A673 (cell line): Measurements from ENCODE around the gene CROCC2. TPM values are rescaled to one million over a fixed set of nuclear protein-coding genes. Genes with fewer than 3 reads are reported as not detected.

Source experiments
- BruUV-seq: library from RNA; stranded (reverse); fragments of 400-500 nt; replicated peaks from 2 replicates; lab custom pipeline; 2021; lab: Mats Ljungman, UMichigan
- CTCF ChIA-PET: fragments of 300-600 bp; sonication (Branson Sonifier 250); formaldehyde crosslinking; loops from one replicate; lab custom pipeline; 2022; ENCODE audit warnings: antibody characterized with exemption; lab: Charles Lee
- POLR2A ChIA-PET: fragments of 300-600 bp; sonication (Branson Sonifier 250); formaldehyde crosslinking; loops from one replicate; lab custom pipeline; 2022; ENCODE audit warnings: antibody characterized with exemption; ENCODE audit not compliant: low non-redundant PET; lab: Charles Lee
- DNase-seq: peaks from one replicate; pipeline ENCODE4 v3.0.0-alpha.2; 2015; ENCODE audit warnings: low spot score
- H3K27ac ChIP-seq: fragments of 200-600 bp; sonication (generic); 2 replicates; pipeline ENCODE4 v1.5.1; 2016; ENCODE audit warnings: mixed run types, low read depth, mild to moderate bottlenecking, mixed read lengths, antibody characterized with exemption, low read length; ENCODE audit not compliant: poor library complexity, severe bottlenecking
- H3K27me3 ChIP-seq: fragments of 200-600 bp; sonication (generic); replicated peaks from 2 replicates; pipeline ENCODE4 v1.6.1; 2017; ENCODE audit warnings: mixed run types, low read depth, mild to moderate bottlenecking, mixed read lengths, antibody characterized with exemption, low read length; ENCODE audit not compliant: insufficient read depth, poor library complexity
- H3K36me3 ChIP-seq: fragments of 200-600 bp; sonication (generic); 2 replicates; pipeline ENCODE4 v1.6.1; 2016; ENCODE audit warnings: mixed run types, mild to moderate bottlenecking, mixed read lengths, antibody characterized with exemption, low read length; ENCODE audit not compliant: insufficient read depth, poor library complexity, severe bottlenecking
- H3K4me1 ChIP-seq: fragments of 200-600 bp; sonication (generic); 2 replicates; pipeline ENCODE4 v1.6.1; 2017; ENCODE audit warnings: mixed run types, mild to moderate bottlenecking, mixed read lengths, antibody characterized with exemption, low read length; ENCODE audit not compliant: insufficient read depth, poor library complexity, severe bottlenecking
- H3K4me3 ChIP-seq: fragments of 200-600 bp; sonication (generic); 2 replicates; pipeline ENCODE4 v1.5.1; 2016; ENCODE audit warnings: low read depth, mixed run types, mild to moderate bottlenecking, mixed read lengths, low read length; ENCODE audit not compliant: poor library complexity, severe bottlenecking
- H3K9me3 ChIP-seq: fragments of 200-600 bp; sonication (generic); 2 replicates; pipeline ENCODE4 v1.6.1; 2016; ENCODE audit warnings: mixed run types, low read depth, mild to moderate bottlenecking, mixed read lengths, antibody characterized with exemption, low read length; ENCODE audit not compliant: poor library complexity, severe bottlenecking
- EZH2 ChIP-seq: fragments of 200-600 bp; sonication (generic); IDR thresholded peaks from 2 replicates; pipeline ENCODE4 v1.6.1; 2017; ENCODE audit warnings: borderline replicate concordance, low read depth, mild to moderate bottlenecking, mixed read lengths, antibody characterized with exemption, low read length; ENCODE audit not compliant: poor library complexity, severe bottlenecking
- intact Hi-C: fragments of 100-400 bp; cut with micrococcal nuclease; formaldehyde crosslinking; loops from one replicate; pipeline ENCODE4 v1.10.0; 2022; ENCODE audit not compliant: unreplicated experiment
- total RNA-seq: library from RNA; stranded (reverse); gene quantifications from 2 replicates; pipeline ENCODE4 v1.2.3, GENCODE V29; 2021
- TF ChIP-seq, protein P1 (sequence below): fragments of 300-800, 200-600 bp; sonication (generic); conservative IDR thresholded peaks from 2 replicates; pipeline ENCODE4 v1.5.1; 2017; ENCODE audit warnings: low read depth, mild to moderate bottlenecking, antibody characterized with exemption, low read length, moderate library complexity, mixed read lengths

The CROCC2 gene
- total RNA-seq, 1 experiment from 2014 or later: not detected

DNA sequence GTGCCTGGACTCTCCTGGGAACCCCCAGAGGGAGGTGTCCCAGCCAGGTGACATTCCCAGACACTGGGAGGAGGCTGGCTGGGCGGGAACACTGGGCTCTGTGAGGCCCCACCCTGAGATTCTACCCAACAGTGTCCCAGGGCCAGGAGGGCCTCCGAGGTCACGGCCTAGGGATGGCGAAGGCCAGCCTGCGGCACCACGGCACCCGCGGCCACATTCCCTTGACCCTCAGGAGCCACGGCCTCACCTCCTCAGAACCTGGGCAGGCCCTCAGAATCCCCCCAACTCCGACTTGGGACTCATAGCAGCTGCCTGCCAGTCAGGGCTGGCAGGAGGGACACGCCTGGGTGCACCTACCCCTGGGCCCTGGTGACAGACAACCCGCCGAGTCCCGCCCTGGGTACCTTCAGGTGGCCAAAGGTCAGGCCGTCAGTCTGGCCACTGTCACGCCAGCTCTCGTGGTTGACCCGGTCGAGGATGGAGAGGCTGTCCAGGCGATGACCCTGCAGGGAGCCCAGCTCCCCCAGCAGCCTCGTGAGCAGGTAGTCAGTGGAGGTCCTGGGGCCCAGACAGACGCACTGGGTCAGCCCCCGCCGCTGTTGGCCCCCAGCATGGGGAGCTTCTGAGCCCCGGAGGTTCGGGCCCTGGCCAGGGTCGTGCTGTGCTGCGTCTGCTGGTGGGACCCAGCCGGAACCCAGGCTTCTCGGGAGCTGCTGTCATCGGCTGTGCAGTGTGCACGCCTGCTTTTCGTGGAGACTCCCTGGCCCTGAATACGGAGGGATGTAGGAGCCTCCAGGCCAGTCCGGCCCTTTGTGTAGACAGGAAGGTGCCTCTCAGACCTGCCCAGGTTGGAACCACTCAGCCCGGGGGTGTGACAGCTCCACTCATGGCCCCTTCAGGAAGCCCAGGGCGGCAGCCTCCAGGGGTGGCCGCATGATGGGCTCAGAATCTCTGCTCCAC is 16.3 kb upstream of the CROCC2 start:
- TF ChIP-seq, protein P1, sequence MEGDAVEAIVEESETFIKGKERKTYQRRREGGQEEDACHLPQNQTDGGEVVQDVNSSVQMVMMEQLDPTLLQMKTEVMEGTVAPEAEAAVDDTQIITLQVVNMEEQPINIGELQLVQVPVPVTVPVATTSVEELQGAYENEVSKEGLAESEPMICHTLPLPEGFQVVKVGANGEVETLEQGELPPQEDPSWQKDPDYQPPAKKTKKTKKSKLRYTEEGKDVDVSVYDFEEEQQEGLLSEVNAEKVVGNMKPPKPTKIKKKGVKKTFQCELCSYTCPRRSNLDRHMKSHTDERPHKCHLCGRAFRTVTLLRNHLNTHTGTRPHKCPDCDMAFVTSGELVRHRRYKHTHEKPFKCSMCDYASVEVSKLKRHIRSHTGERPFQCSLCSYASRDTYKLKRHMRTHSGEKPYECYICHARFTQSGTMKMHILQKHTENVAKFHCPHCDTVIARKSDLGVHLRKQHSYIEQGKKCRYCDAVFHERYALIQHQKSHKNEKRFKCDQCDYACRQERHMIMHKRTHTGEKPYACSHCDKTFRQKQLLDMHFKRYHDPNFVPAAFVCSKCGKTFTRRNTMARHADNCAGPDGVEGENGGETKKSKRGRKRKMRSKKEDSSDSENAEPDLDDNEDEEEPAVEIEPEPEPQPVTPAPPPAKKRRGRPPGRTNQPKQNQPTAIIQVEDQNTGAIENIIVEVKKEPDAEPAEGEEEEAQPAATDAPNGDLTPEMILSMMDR: no peak
- no peak for TF ChIP-seq EZH2
- no peak for DNase-seq
- Histone ChIP-seq H3K9me3 (no peaks in the 10 kb centered on the region), H3K4me3 (no peak overlapping the region), H3K27ac (no peak overlapping the region), H3K27me3 (no peaks in the 10 kb centered on the region), H3K4me1 (no peaks in the 10 kb centered on the region), H3K36me3 (no peaks in the 10 kb centered on the region)
- ChIA-PET POLR2A (no interaction called here), CTCF (no interaction called here)
- intact Hi-C loops: no loop called here
- no TSS peak for BruUV-seq

DNA sequence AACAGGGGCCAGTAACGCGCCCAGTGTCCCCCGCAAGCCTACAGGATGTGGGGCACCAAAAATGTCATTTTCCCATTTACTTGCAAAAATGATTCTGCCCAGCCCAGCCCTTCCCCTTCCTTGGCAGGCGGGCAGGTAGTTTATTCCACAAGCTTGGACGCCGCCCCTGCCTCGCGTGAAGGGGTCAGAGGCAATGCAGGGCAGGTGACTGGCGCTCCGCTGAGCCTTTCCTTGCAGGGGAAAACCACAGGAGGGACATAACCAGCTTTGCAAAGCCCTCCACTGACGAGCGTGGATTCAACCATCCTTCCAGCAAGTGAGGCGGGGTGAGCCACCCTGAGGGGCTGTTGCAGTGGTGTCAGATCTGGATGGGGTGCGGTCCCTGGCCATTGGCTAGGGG is 15.4 kb upstream of the CROCC2 start:
- POLR2A ChIA-PET: no interaction called here
- Histone ChIP-seq H3K27me3 (no peaks in the 10 kb centered on the region), H3K4me1 (no peaks in the 10 kb centered on the region), H3K27ac (no peak overlapping the region), H3K4me3 (no peak overlapping the region), H3K9me3 (no peaks in the 10 kb centered on the region), H3K36me3 (no peaks in the 10 kb centered on the region)
- BruUV-seq: no TSS peak
- CTCF ChIA-PET: no interaction called here
- intact Hi-C loops: no loop called here
- no peak for DNase-seq
- TF ChIP-seq, protein P1: no peak
- no peak for TF ChIP-seq EZH2

DNA sequence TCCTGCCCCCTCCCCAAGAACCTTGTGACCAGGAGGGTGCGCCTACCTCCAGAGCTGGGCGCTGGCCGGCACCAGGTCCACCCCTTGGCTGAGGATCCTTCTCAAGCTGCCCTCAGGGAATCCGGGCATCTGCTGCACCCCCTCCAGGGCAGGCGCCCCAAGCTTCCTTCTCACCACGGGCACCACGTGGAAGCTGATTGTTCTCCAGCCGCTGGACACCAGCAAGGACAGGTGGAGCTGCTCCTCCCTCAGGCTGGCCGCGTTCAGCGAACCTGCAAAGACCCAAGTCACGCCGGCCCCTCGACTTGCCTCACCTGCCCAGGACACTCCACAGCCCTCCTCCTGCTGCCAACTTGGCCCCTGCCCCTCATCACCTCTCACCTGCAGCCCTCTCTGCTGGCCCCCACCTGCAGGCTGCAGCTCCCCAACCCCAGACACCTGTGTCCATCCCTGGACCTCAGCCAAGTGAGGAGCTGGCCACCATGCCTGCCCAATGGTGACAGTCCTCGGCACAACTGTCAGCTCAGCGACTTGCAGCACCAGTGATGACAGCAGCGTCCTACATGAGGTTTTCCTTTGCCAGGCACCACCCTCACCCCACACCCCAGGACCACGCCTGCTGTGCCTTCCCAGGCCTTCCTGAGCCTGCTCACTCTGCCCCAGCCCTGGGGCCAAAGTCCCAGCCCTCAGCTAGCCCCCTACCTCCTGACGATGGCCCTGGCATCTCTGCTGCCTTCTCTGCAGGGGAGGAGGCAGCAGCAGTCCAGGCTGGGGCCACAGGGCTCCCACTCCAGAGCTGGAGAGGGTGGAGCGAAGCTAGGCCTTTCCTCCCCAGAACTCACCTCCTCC is 14.4 kb upstream of the CROCC2 start:
- intact Hi-C loops: no loop called here
- Histone ChIP-seq H3K4me3 (no peak overlapping the region), H3K9me3 (no peaks in the 10 kb centered on the region), H3K27me3 (no peaks in the 10 kb centered on the region), H3K36me3 (no peaks in the 10 kb centered on the region), H3K27ac (no peak overlapping the region), H3K4me1 (no peaks in the 10 kb centered on the region)
- BruUV-seq: no TSS peak
- ChIA-PET CTCF (no interaction called here), POLR2A (no interaction called here)
- DNase-seq: no peak
- TF ChIP-seq EZH2: no peak
- TF ChIP-seq, protein P1: no peak
